ENCODE measurements around the gene UPK3BL2.
"Not testable (repeated sequence)": the region's sequence is repeated elsewhere in the genome, so short reads cannot be mapped to it uniquely, and the experiment has no call there.

UPK3BL2 gene

GRCh38 chr7:102510575-102510974 is 32.9 kb downstream of the UPK3BL2 start:
- H3K27ac ChIP-seq (ENCODE audit: low read depth, low read length); H3K9me3 ChIP-seq (ENCODE audit: control insufficient read depth, insufficient read depth, low read depth, low read length); H3K4me3 ChIP-seq (ENCODE audit: low read depth, low read length); H3K4me1 ChIP-seq (ENCODE audit: control insufficient read depth, insufficient read depth, low read length); H3K9ac ChIP-seq (ENCODE audit: low read length); H3K27me3 ChIP-seq (ENCODE audit: control insufficient read depth, insufficient read depth, low read length); H3K36me3 ChIP-seq (ENCODE audit: control insufficient read depth, insufficient read depth, low read length): not testable (repeated sequence)

- not testable (repeated sequence) for H3K9ac ChIP-seq (ENCODE audit: low read length)
These were observed 35.9 kb downstream of the UPK3BL2 start for GRCh38 chr7:102507410-102508088.

GRCh38 chr7:102505298-102506185 is 38.0 kb downstream of the UPK3BL2 start:
- H3K4me3 ChIP-seq (ENCODE audit: low read depth, low read length); H3K36me3 ChIP-seq (ENCODE audit: control insufficient read depth, insufficient read depth, low read length); H3K27me3 ChIP-seq (ENCODE audit: control insufficient read depth, insufficient read depth, low read length); H3K4me1 ChIP-seq (ENCODE audit: control insufficient read depth, insufficient read depth, low read length); H3K9ac ChIP-seq (ENCODE audit: low read length); H3K9me3 ChIP-seq (ENCODE audit: control insufficient read depth, insufficient read depth, low read depth, low read length); H3K27ac ChIP-seq (ENCODE audit: low read depth, low read length): not testable (repeated sequence)

More at GRCh38 chr7:102507410-102508088, 35.9 kb downstream of the UPK3BL2 start:
- H3K4me3 ChIP-seq (ENCODE audit: low read depth, low read length); H3K36me3 ChIP-seq (ENCODE audit: control insufficient read depth, insufficient read depth, low read length); H3K4me1 ChIP-seq (ENCODE audit: control insufficient read depth, insufficient read depth, low read length); H3K27ac ChIP-seq (ENCODE audit: low read depth, low read length); H3K27me3 ChIP-seq (ENCODE audit: control insufficient read depth, insufficient read depth, low read length); H3K9me3 ChIP-seq (ENCODE audit: control insufficient read depth, insufficient read depth, low read depth, low read length): not testable (repeated sequence)

- not testable (repeated sequence) for H3K27me3 ChIP-seq (ENCODE audit: control insufficient read depth, insufficient read depth, low read length); H3K27ac ChIP-seq (ENCODE audit: low read depth, low read length); H3K9me3 ChIP-seq (ENCODE audit: control insufficient read depth, insufficient read depth, low read depth, low read length); H3K9ac ChIP-seq (ENCODE audit: low read length); H3K4me1 ChIP-seq (ENCODE audit: control insufficient read depth, insufficient read depth, low read length); H3K4me3 ChIP-seq (ENCODE audit: low read depth, low read length); H3K36me3 ChIP-seq (ENCODE audit: control insufficient read depth, insufficient read depth, low read length)
These were observed 40.4 kb downstream of the UPK3BL2 start for GRCh38 chr7:102503141-102503540.

GRCh38 chr7:102498321-102498720 is 45.2 kb downstream of the UPK3BL2 start:
- H3K4me1 ChIP-seq (ENCODE audit: control insufficient read depth, insufficient read depth, low read length); H3K4me3 ChIP-seq (ENCODE audit: low read depth, low read length); H3K36me3 ChIP-seq (ENCODE audit: control insufficient read depth, insufficient read depth, low read length); H3K9me3 ChIP-seq (ENCODE audit: control insufficient read depth, insufficient read depth, low read depth, low read length); H3K27me3 ChIP-seq (ENCODE audit: control insufficient read depth, insufficient read depth, low read length); H3K9ac ChIP-seq (ENCODE audit: low read length); H3K27ac ChIP-seq (ENCODE audit: low read depth, low read length): not testable (repeated sequence)

- H3K36me3 ChIP-seq (ENCODE audit: control insufficient read depth, insufficient read depth, low read length); H3K27me3 ChIP-seq (ENCODE audit: control insufficient read depth, insufficient read depth, low read length); H3K4me1 ChIP-seq (ENCODE audit: control insufficient read depth, insufficient read depth, low read length); H3K4me3 ChIP-seq (ENCODE audit: low read depth, low read length); H3K27ac ChIP-seq (ENCODE audit: low read depth, low read length); H3K9ac ChIP-seq (ENCODE audit: low read length); H3K9me3 ChIP-seq (ENCODE audit: control insufficient read depth, insufficient read depth, low read depth, low read length): not testable (repeated sequence)
These were observed 46.2 kb downstream of the UPK3BL2 start for GRCh38 chr7:102497308-102497707.

- H3K36me3 ChIP-seq (ENCODE audit: control insufficient read depth, insufficient read depth, low read length); H3K4me1 ChIP-seq (ENCODE audit: control insufficient read depth, insufficient read depth, low read length); H3K4me3 ChIP-seq (ENCODE audit: low read depth, low read length); H3K27me3 ChIP-seq (ENCODE audit: control insufficient read depth, insufficient read depth, low read length); H3K27ac ChIP-seq (ENCODE audit: low read depth, low read length); H3K9ac ChIP-seq (ENCODE audit: low read length); H3K9me3 ChIP-seq (ENCODE audit: control insufficient read depth, insufficient read depth, low read depth, low read length): not testable (repeated sequence)
These were observed 46.6 kb downstream of the UPK3BL2 start for GRCh38 chr7:102496861-102497260.

GRCh38 chr7:102494473-102495149 is 48.9 kb downstream of the UPK3BL2 start:
- not testable (repeated sequence) for H3K9me3 ChIP-seq (ENCODE audit: control insufficient read depth, insufficient read depth, low read depth, low read length); H3K36me3 ChIP-seq (ENCODE audit: control insufficient read depth, insufficient read depth, low read length); H3K27ac ChIP-seq (ENCODE audit: low read depth, low read length); H3K4me1 ChIP-seq (ENCODE audit: control insufficient read depth, insufficient read depth, low read length); H3K9ac ChIP-seq (ENCODE audit: low read length); H3K27me3 ChIP-seq (ENCODE audit: control insufficient read depth, insufficient read depth, low read length); H3K4me3 ChIP-seq (ENCODE audit: low read depth, low read length)

GRCh38 chr7:102494026-102494425 is 49.5 kb downstream of the UPK3BL2 start:
- not testable (repeated sequence) for H3K36me3 ChIP-seq (ENCODE audit: control insufficient read depth, insufficient read depth, low read length); H3K27ac ChIP-seq (ENCODE audit: low read depth, low read length); H3K27me3 ChIP-seq (ENCODE audit: control insufficient read depth, insufficient read depth, low read length); H3K9ac ChIP-seq (ENCODE audit: low read length); H3K9me3 ChIP-seq (ENCODE audit: control insufficient read depth, insufficient read depth, low read depth, low read length); H3K4me1 ChIP-seq (ENCODE audit: control insufficient read depth, insufficient read depth, low read length); H3K4me3 ChIP-seq (ENCODE audit: low read depth, low read length)

GRCh38 chr7:102493220-102493935 is 50.1 kb downstream of the UPK3BL2 start:
- not testable (repeated sequence) for H3K36me3 ChIP-seq (ENCODE audit: control insufficient read depth, insufficient read depth, low read length); H3K4me3 ChIP-seq (ENCODE audit: low read depth, low read length); H3K4me1 ChIP-seq (ENCODE audit: control insufficient read depth, insufficient read depth, low read length); H3K27ac ChIP-seq (ENCODE audit: low read depth, low read length); H3K9ac ChIP-seq (ENCODE audit: low read length); H3K27me3 ChIP-seq (ENCODE audit: control insufficient read depth, insufficient read depth, low read length); H3K9me3 ChIP-seq (ENCODE audit: control insufficient read depth, insufficient read depth, low read depth, low read length)
